PFSK-1 (cell line): ENCODE measurements around the gene ATP5MC2.

Source experiments
- FOXP2 ChIP-seq: optimal IDR thresholded peaks from 2 replicates; pipeline ENCODE3; 2011; ENCODE audit warnings: borderline replicate concordance, control low read depth, inconsistent platforms; ENCODE audit not compliant: insufficient read depth; ENCODE audit errors: extremely low read length, extremely low read depth
- POLR2AphosphoS5 ChIP-seq: IDR thresholded peaks from 2 replicates; pipeline ENCODE4 v1.6.1; 2012; ENCODE audit warnings: low read depth, mild to moderate bottlenecking, control low read depth, low read length, moderate library complexity
- REST ChIP-seq, 2 experiments: IDR thresholded peaks; 2 replicates each; pipeline versions ENCODE4 v1.6.1 to v1.8.0; 2011 to 2012; ENCODE audit warnings: low read depth in 2 of 2, low read length in 2 of 2, control low read depth in 1 of 2, inconsistent platforms in 1 of 2, mild to moderate bottlenecking in 1 of 2, moderate library complexity in 1 of 2; ENCODE audit not compliant: insufficient read depth in 1 of 2
- SIN3A ChIP-seq: IDR thresholded peaks from 2 replicates; pipeline ENCODE4 v1.6.1; 2012; ENCODE audit warnings: mild to moderate bottlenecking, low read length, moderate library complexity, borderline replicate concordance; ENCODE audit not compliant: insufficient read depth
- TAF1 ChIP-seq: IDR thresholded peaks from 2 replicates; pipeline ENCODE4 v1.6.1; 2012; ENCODE audit warnings: low read length, control low read depth, borderline replicate concordance; ENCODE audit not compliant: insufficient read depth

The ATP5MC2 gene

GRCh38 chr12:53636641-53637040, 39.2 kb downstream of the ATP5MC2 start:
- TF ChIP-seq TAF1 (no peak), REST (IDR thresholded peaks at IDR 0.05; ENCODE audit: insufficient read depth in 1 of 2, low read depth in 2 of 2, low read length in 2 of 2) (no peak), FOXP2 (no peak), SIN3A (no peak), POLR2AphosphoS5 (no peak)

- TF ChIP-seq FOXP2 (no peak), POLR2AphosphoS5 (no peak), TAF1 (no peak), REST (IDR thresholded peaks at IDR 0.05; ENCODE audit: insufficient read depth in 1 of 2, low read depth in 2 of 2, low read length in 2 of 2) (no peak), SIN3A (no peak)
Observed at GRCh38 chr12:53631721-53632120, 44.2 kb downstream of the ATP5MC2 start.

GRCh38 chr12:53627919-53628318, 48.0 kb downstream of the ATP5MC2 start:
- TF ChIP-seq REST (IDR thresholded peaks at IDR 0.05; ENCODE audit: insufficient read depth in 1 of 2, low read depth in 2 of 2, low read length in 2 of 2) (no peak), POLR2AphosphoS5 (no peak), FOXP2 (no peak), TAF1 (no peak), SIN3A (no peak)

GRCh38 chr12:53626702-53627169, 49.1 kb downstream of the ATP5MC2 start:
- no peak for TF ChIP-seq FOXP2
- TF ChIP-seq REST (IDR thresholded peaks at IDR 0.05; ENCODE audit: insufficient read depth in 1 of 2, low read depth in 2 of 2, low read length in 2 of 2) = no peak
- TF ChIP-seq SIN3A = no peak
- no peak for TF ChIP-seq TAF1
- no peak for TF ChIP-seq POLR2AphosphoS5
